Measurements from ENCODE around the gene SLIT1.

The SLIT1 gene

GRCh38 chr10:97222326-97222961 lies 36.7 kb upstream of the SLIT1 start:
- H3K4me1 ChIP-seq (ENCODE audit: control insufficient read depth, insufficient read depth, low read length, poor library complexity, severe bottlenecking), result no peaks in the 10 kb centered on the region
- DNase-seq, result no peak
- H3K27ac ChIP-seq (ENCODE audit: insufficient read depth, low read length, poor library complexity, severe bottlenecking), result no peak overlapping the region
- H3K4me3 ChIP-seq (ENCODE audit: insufficient read depth, low read depth, low read length, poor library complexity, severe bottlenecking), result no peak overlapping the region
- H3K9me3 ChIP-seq (ENCODE audit: control insufficient read depth, low read length), result no peaks in the 10 kb centered on the region
- no peaks in the 10 kb centered on the region for H3K27me3 ChIP-seq (replicated peaks; ENCODE audit: control insufficient read depth, insufficient read depth, low read length, poor library complexity, severe bottlenecking)
- H3K36me3 ChIP-seq (ENCODE audit: control insufficient read depth, insufficient read depth, low read length), result peaks cover 13% of the 10 kb centered on the region

GRCh38 chr10:97220355-97220754 lies 34.6 kb upstream of the SLIT1 start:
- no peak for DNase-seq
- Histone ChIP-seq H3K4me1 (ENCODE audit: control insufficient read depth, insufficient read depth, low read length, poor library complexity, severe bottlenecking) (no peaks in the 10 kb centered on the region), H3K36me3 (ENCODE audit: control insufficient read depth, insufficient read depth, low read length) (no peaks in the 10 kb centered on the region), H3K9me3 (ENCODE audit: control insufficient read depth, low read length) (no peaks in the 10 kb centered on the region), H3K27ac (ENCODE audit: insufficient read depth, low read length, poor library complexity, severe bottlenecking) (no peak overlapping the region), H3K27me3 (replicated peaks; ENCODE audit: control insufficient read depth, insufficient read depth, low read length, poor library complexity, severe bottlenecking) (no peaks in the 10 kb centered on the region), H3K4me3 (ENCODE audit: insufficient read depth, low read depth, low read length, poor library complexity, severe bottlenecking) (no peak overlapping the region)

- Histone ChIP-seq H3K4me3 (ENCODE audit: insufficient read depth, low read depth, low read length, poor library complexity, severe bottlenecking) (no peak overlapping the region), H3K27ac (ENCODE audit: insufficient read depth, low read length, poor library complexity, severe bottlenecking) (no peak overlapping the region), H3K9me3 (ENCODE audit: control insufficient read depth, low read length) (no peaks in the 10 kb centered on the region), H3K27me3 (replicated peaks; ENCODE audit: control insufficient read depth, insufficient read depth, low read length, poor library complexity, severe bottlenecking) (no peaks in the 10 kb centered on the region), H3K36me3 (ENCODE audit: control insufficient read depth, insufficient read depth, low read length) (no peaks in the 10 kb centered on the region), H3K4me1 (ENCODE audit: control insufficient read depth, insufficient read depth, low read length, poor library complexity, severe bottlenecking) (no peaks in the 10 kb centered on the region)
- no peak for DNase-seq
These were observed 31.5 kb upstream of the SLIT1 start for GRCh38 chr10:97217299-97217698.

GRCh38 chr10:97215619-97216260 lies 30.0 kb upstream of the SLIT1 start:
- H3K9me3 ChIP-seq (ENCODE audit: control insufficient read depth, low read length), result no peaks in the 10 kb centered on the region
- no peak overlapping the region for H3K27ac ChIP-seq (ENCODE audit: insufficient read depth, low read length, poor library complexity, severe bottlenecking)
- DNase-seq, result no peak
- H3K27me3 ChIP-seq (replicated peaks; ENCODE audit: control insufficient read depth, insufficient read depth, low read length, poor library complexity, severe bottlenecking), result no peaks in the 10 kb centered on the region
- H3K4me3 ChIP-seq (ENCODE audit: insufficient read depth, low read depth, low read length, poor library complexity, severe bottlenecking), result no peak overlapping the region
- H3K36me3 ChIP-seq (ENCODE audit: control insufficient read depth, insufficient read depth, low read length), result no peaks in the 10 kb centered on the region
- H3K4me1 ChIP-seq (ENCODE audit: control insufficient read depth, insufficient read depth, low read length, poor library complexity, severe bottlenecking), result no peaks in the 10 kb centered on the region

- DNase-seq, result no peak
- no peaks in the 10 kb centered on the region for H3K4me1 ChIP-seq (ENCODE audit: control insufficient read depth, insufficient read depth, low read length, poor library complexity, severe bottlenecking)
- no peaks in the 10 kb centered on the region for H3K9me3 ChIP-seq (ENCODE audit: control insufficient read depth, low read length)
- H3K27me3 ChIP-seq (replicated peaks; ENCODE audit: control insufficient read depth, insufficient read depth, low read length, poor library complexity, severe bottlenecking), result no peaks in the 10 kb centered on the region
- no peak overlapping the region for H3K4me3 ChIP-seq (ENCODE audit: insufficient read depth, low read depth, low read length, poor library complexity, severe bottlenecking)
- H3K36me3 ChIP-seq (ENCODE audit: control insufficient read depth, insufficient read depth, low read length), result no peaks in the 10 kb centered on the region
- no peak overlapping the region for H3K27ac ChIP-seq (ENCODE audit: insufficient read depth, low read length, poor library complexity, severe bottlenecking)
These were observed 27.7 kb upstream of the SLIT1 start for GRCh38 chr10:97213431-97213830.

- H3K9me3 ChIP-seq (ENCODE audit: control insufficient read depth, low read length), result no peaks in the 10 kb centered on the region
- no peaks in the 10 kb centered on the region for H3K4me1 ChIP-seq (ENCODE audit: control insufficient read depth, insufficient read depth, low read length, poor library complexity, severe bottlenecking)
- no peak overlapping the region for H3K27ac ChIP-seq (ENCODE audit: insufficient read depth, low read length, poor library complexity, severe bottlenecking)
- H3K36me3 ChIP-seq (ENCODE audit: control insufficient read depth, insufficient read depth, low read length), result no peaks in the 10 kb centered on the region
- no peak for DNase-seq
- H3K4me3 ChIP-seq (ENCODE audit: insufficient read depth, low read depth, low read length, poor library complexity, severe bottlenecking), result no peak overlapping the region
- H3K27me3 ChIP-seq (replicated peaks; ENCODE audit: control insufficient read depth, insufficient read depth, low read length, poor library complexity, severe bottlenecking), result no peaks in the 10 kb centered on the region
These were observed 25.5 kb upstream of the SLIT1 start for GRCh38 chr10:97211229-97211628.

GRCh38 chr10:97210543-97210960 lies 24.8 kb upstream of the SLIT1 start:
- peak; percentile 31 to 55 (median 45) for DNase-seq
- no peaks in the 10 kb centered on the region for H3K9me3 ChIP-seq (ENCODE audit: control insufficient read depth, low read length)
- H3K4me3 ChIP-seq (ENCODE audit: insufficient read depth, low read depth, low read length, poor library complexity, severe bottlenecking), result no peak overlapping the region
- no peaks in the 10 kb centered on the region for H3K4me1 ChIP-seq (ENCODE audit: control insufficient read depth, insufficient read depth, low read length, poor library complexity, severe bottlenecking)
- H3K27ac ChIP-seq (ENCODE audit: insufficient read depth, low read length, poor library complexity, severe bottlenecking), result no peak overlapping the region
- H3K27me3 ChIP-seq (replicated peaks; ENCODE audit: control insufficient read depth, insufficient read depth, low read length, poor library complexity, severe bottlenecking), result no peaks in the 10 kb centered on the region
- H3K36me3 ChIP-seq (ENCODE audit: control insufficient read depth, insufficient read depth, low read length), result no peaks in the 10 kb centered on the region

- H3K9me3 ChIP-seq (ENCODE audit: control insufficient read depth, low read length), result no peaks in the 10 kb centered on the region
- no peaks in the 10 kb centered on the region for H3K4me1 ChIP-seq (ENCODE audit: control insufficient read depth, insufficient read depth, low read length, poor library complexity, severe bottlenecking)
- no peaks in the 10 kb centered on the region for H3K27me3 ChIP-seq (replicated peaks; ENCODE audit: control insufficient read depth, insufficient read depth, low read length, poor library complexity, severe bottlenecking)
- H3K36me3 ChIP-seq (ENCODE audit: control insufficient read depth, insufficient read depth, low read length), result no peaks in the 10 kb centered on the region
- H3K27ac ChIP-seq (ENCODE audit: insufficient read depth, low read length, poor library complexity, severe bottlenecking), result no peak overlapping the region
- no peak for DNase-seq
- no peak overlapping the region for H3K4me3 ChIP-seq (ENCODE audit: insufficient read depth, low read depth, low read length, poor library complexity, severe bottlenecking)
These were observed 22.1 kb upstream of the SLIT1 start for GRCh38 chr10:97207756-97208346.

- Histone ChIP-seq H3K27ac (ENCODE audit: insufficient read depth, low read length, poor library complexity, severe bottlenecking) (no peak overlapping the region), H3K9me3 (ENCODE audit: control insufficient read depth, low read length) (no peaks in the 10 kb centered on the region), H3K27me3 (replicated peaks; ENCODE audit: control insufficient read depth, insufficient read depth, low read length, poor library complexity, severe bottlenecking) (no peaks in the 10 kb centered on the region), H3K36me3 (ENCODE audit: control insufficient read depth, insufficient read depth, low read length) (no peaks in the 10 kb centered on the region), H3K4me1 (ENCODE audit: control insufficient read depth, insufficient read depth, low read length, poor library complexity, severe bottlenecking) (no peaks in the 10 kb centered on the region), H3K4me3 (ENCODE audit: insufficient read depth, low read depth, low read length, poor library complexity, severe bottlenecking) (no peak overlapping the region)
- no peak for DNase-seq
These were observed 21.4 kb upstream of the SLIT1 start for GRCh38 chr10:97207131-97207530.

All from effector memory CD4-positive, alpha-beta T cell (primary cell).